Fibroblast of lung (primary cell): ENCODE data around the gene MRPS34.

Source experiments
- EZH2 ChIP-seq: IDR thresholded peaks from 2 replicates; pipeline ENCODE4 v1.5.1; 2012; ENCODE audit warnings: low read length, control low read depth, mild to moderate bottlenecking; ENCODE audit errors: missing control alignments
- TF ChIP-seq, protein P1 (sequence below), 2 donors: IDR thresholded peaks in 1 of 2; conservative IDR thresholded peaks in 1 of 2; 1 replicate in 1 of 2; 2 replicates in 1 of 2; pipeline ENCODE4 v1.5.1; 2011 to 2012; ENCODE audit warnings: low read length in 2 of 2, control low read depth in 1 of 2, inconsistent platforms in 1 of 2, low read depth in 1 of 2, mild to moderate bottlenecking in 1 of 2

DNA sequence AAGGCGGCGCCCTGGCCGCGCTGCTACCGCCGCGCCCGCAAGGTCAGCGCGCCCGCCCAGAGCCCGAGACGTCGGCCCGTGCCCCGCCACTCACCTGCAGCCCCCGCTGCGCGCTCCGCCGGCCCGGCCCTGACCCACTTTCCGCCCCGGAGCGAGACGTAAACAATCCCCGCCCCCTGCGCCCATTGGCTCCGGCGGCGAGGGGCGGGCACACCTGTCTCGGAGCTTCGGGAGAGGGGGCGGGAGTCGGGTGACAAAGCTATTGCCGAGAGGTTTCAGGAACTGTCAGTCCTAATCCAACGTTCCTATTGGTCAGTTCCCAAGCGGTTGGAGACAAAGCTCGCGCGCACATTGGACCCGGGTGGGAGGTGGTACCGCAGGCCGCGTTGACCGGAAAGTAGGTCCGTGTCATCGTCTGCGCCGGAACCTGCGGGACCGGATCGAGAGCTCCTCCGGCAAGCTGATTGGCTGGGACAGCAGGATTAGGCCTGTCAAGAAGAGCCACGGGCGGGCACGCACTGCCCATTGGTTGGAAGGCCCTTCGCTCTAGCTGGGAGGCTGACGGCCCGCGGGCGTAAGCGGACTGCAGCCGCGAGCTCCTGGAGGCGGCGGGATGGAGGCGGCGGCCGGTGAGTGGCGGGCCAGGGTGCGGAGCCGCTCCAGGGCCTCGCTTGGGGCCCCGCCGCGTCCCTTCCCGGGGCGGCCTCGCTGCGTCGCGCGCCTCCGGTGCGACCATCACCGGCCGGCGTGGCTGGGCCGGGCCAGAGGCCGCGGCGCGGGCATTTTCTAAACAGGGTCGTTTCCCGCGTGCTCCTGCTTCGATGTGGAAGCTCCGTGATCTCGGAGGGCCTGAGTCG is 9.7 kb upstream of the MRPS34 start, which contains the start of the genes NUBP2 and SPSB3:
- TF ChIP-seq, protein P1, sequence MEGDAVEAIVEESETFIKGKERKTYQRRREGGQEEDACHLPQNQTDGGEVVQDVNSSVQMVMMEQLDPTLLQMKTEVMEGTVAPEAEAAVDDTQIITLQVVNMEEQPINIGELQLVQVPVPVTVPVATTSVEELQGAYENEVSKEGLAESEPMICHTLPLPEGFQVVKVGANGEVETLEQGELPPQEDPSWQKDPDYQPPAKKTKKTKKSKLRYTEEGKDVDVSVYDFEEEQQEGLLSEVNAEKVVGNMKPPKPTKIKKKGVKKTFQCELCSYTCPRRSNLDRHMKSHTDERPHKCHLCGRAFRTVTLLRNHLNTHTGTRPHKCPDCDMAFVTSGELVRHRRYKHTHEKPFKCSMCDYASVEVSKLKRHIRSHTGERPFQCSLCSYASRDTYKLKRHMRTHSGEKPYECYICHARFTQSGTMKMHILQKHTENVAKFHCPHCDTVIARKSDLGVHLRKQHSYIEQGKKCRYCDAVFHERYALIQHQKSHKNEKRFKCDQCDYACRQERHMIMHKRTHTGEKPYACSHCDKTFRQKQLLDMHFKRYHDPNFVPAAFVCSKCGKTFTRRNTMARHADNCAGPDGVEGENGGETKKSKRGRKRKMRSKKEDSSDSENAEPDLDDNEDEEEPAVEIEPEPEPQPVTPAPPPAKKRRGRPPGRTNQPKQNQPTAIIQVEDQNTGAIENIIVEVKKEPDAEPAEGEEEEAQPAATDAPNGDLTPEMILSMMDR (conservative IDR thresholded peaks at IDR 0.05 in 1 of 2, IDR thresholded peaks at IDR 0.05 in 1 of 2; ENCODE audit: low read depth in 1 of 2, low read length in 2 of 2), result no peak
- no peak for TF ChIP-seq EZH2
